Choroid plexus epithelial cell (primary cell): Measurements from ENCODE around the gene KIF6.
"Not testable (repeated sequence)": the region's sequence is repeated elsewhere in the genome, so short reads cannot be mapped to it uniquely, and the experiment has no call there.

Experiments used
- DNase-seq: peaks from one replicate; pipeline ENCODE4 v3.0.0-alpha.2; 2010; ENCODE audit warnings: low read depth
- H3K4me3 ChIP-seq: 2 replicates; pipeline ENCODE4 v1.5.1; 2011; ENCODE audit warnings: low read depth, mild to moderate bottlenecking, control low read depth, low read length, moderate library complexity
- CTCF ChIP-seq: conservative IDR thresholded peaks from 2 replicates; pipeline ENCODE4 v1.5.1; 2011; ENCODE audit warnings: low read depth, mild to moderate bottlenecking, control low read depth, inconsistent platforms, low read length, moderate library complexity

KIF6 gene

GRCh38 chr6:39490108-39490507 is 235.1 kb downstream of the KIF6 start:
- DNase-seq = no peak
- no peak for TF ChIP-seq CTCF
- no peak overlapping the region for H3K4me3 ChIP-seq

- H3K4me3 ChIP-seq = no peak overlapping the region
- DNase-seq = no peak
- no peak for TF ChIP-seq CTCF
Measured at GRCh38 chr6:39488255-39488879, 236.8 kb downstream of the KIF6 start.

GRCh38 chr6:39484276-39484675 is 240.9 kb downstream of the KIF6 start:
- no peak overlapping the region for H3K4me3 ChIP-seq
- no peak for TF ChIP-seq CTCF
- DNase-seq = no peak

- not testable (repeated sequence) for H3K4me3 ChIP-seq, DNase-seq
Measured at GRCh38 chr6:39479819-39480218, 245.4 kb downstream of the KIF6 start.

- no peak overlapping the region for H3K4me3 ChIP-seq
- no peak for TF ChIP-seq CTCF
- no peak for DNase-seq
Measured at GRCh38 chr6:39476670-39477069, 248.5 kb downstream of the KIF6 start.

GRCh38 chr6:39476151-39476550 is 249.1 kb downstream of the KIF6 start:
- DNase-seq = no peak
- no peak for TF ChIP-seq CTCF
- H3K4me3 ChIP-seq = no peak overlapping the region

- no peak for DNase-seq
- no peak overlapping the region for H3K4me3 ChIP-seq
- no peak for TF ChIP-seq CTCF
Measured at GRCh38 chr6:39471954-39472659, 253.1 kb downstream of the KIF6 start.
